Globus pallidus (tissue), 1 donor: ENCODE results near the gene BCAT1.
A peak's percentile ranks its signal among the peaks of the same experiment; 100 is the strongest.
"Not testable (repeated sequence)": the region's sequence is repeated elsewhere in the genome, so short reads cannot be mapped to it uniquely, and the experiment has no call there.

Experiments used
- DNase-seq: peaks from one replicate; pipeline ENCODE4 v3.0.0-alpha.2; 2015; ENCODE audit warnings: low spot score

Gene BCAT1

GRCh38 chr12:24853588-24853987 is 95.3 kb downstream of the BCAT1 start:
- DNase-seq = no peak

GRCh38 chr12:24853094-24853493 is 95.8 kb downstream of the BCAT1 start:
- DNase-seq = no peak

- no peak for DNase-seq
Measured at GRCh38 chr12:24852420-24852819, 96.5 kb downstream of the BCAT1 start.

- DNase-seq = not testable (repeated sequence)
Measured at GRCh38 chr12:24851883-24852282, 97.0 kb downstream of the BCAT1 start.

- no peak for DNase-seq
Measured at GRCh38 chr12:24851341-24851740, 97.6 kb downstream of the BCAT1 start.

GRCh38 chr12:24850496-24850895 is 98.4 kb downstream of the BCAT1 start:
- DNase-seq = no peak

GRCh38 chr12:24848941-24849477 is 99.9 kb downstream of the BCAT1 start:
- no peak for DNase-seq

- DNase-seq = no peak
Measured at GRCh38 chr12:24846689-24847088, 102.2 kb downstream of the BCAT1 start.

GRCh38 chr12:24845615-24846014 is 103.3 kb downstream of the BCAT1 start:
- no peak for DNase-seq

- no peak for DNase-seq
Measured at GRCh38 chr12:24840046-24840800, 108.7 kb downstream of the BCAT1 start.

- no peak for DNase-seq
Measured at GRCh38 chr12:24839268-24839791, 109.6 kb downstream of the BCAT1 start.

GRCh38 chr12:24838531-24838950 is 110.4 kb downstream of the BCAT1 start:
- DNase-seq = no peak

- no peak for DNase-seq
Measured at GRCh38 chr12:24835377-24835776, 113.5 kb downstream of the BCAT1 start.

GRCh38 chr12:24833513-24833912 is 115.4 kb downstream of the BCAT1 start:
- no peak for DNase-seq

- DNase-seq = no peak
Measured at GRCh38 chr12:24823808-24824515, 124.9 kb downstream of the BCAT1 start.

GRCh38 chr12:24822121-24822899 is 126.6 kb downstream of the BCAT1 start:
- DNase-seq = no peak

GRCh38 chr12:24821691-24822090 is 127.2 kb downstream of the BCAT1 start:
- no peak for DNase-seq

- DNase-seq = no peak
Measured at GRCh38 chr12:24820872-24821271, 128.0 kb downstream of the BCAT1 start.

- DNase-seq = no peak
Measured at GRCh38 chr12:24818351-24818750, 130.6 kb downstream of the BCAT1 start.

GRCh38 chr12:24815114-24815423 is 133.8 kb downstream of the BCAT1 start:
- DNase-seq = no peak

GRCh38 chr12:24814379-24815113 is 134.4 kb downstream of the BCAT1 start:
- DNase-seq = peak; percentile 26

GRCh38 chr12:24810378-24810777 is 138.5 kb downstream of the BCAT1 start:
- DNase-seq = no peak
